Measurements from ENCODE around the gene ERICH6.

Gene ERICH6

DNA sequence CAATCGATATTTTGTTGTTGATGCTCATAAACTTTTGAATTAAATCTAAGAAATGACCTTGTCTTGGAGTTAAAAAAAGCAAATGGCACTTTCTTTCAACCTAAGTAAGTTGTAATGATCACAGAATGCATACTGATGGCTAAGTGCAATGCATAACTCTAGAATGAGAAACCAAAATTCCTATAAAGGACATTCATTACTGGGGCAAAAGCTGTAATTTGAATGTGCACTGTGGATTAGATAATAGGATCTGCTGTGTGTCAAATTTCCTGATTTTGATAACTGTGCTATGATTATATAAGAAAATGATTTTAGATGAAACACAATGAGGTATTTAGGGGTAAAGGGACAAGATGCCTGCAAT, 44.9 kb upstream of the ERICH6 start:
- H3K27me3 ChIP-seq (ENCODE audit: control insufficient read depth, low read length): peaks cover 7% of the 10 kb centered on the region
- H3K36me3 ChIP-seq (ENCODE audit: control insufficient read depth, low read length): no peaks in the 10 kb centered on the region
- no peak overlapping the region for H3K4me3 ChIP-seq (ENCODE audit: low read length)
- H3K4me2 ChIP-seq (ENCODE audit: low read length): no peak overlapping the region
- H3K79me2 ChIP-seq (ENCODE audit: control insufficient read depth, low read length): no peaks in the 10 kb centered on the region; the same call in none of the 2 replicates
- H3K9me3 ChIP-seq (ENCODE audit: control insufficient read depth, insufficient read depth, low read length): no peaks in the 10 kb centered on the region
- H4K20me1 ChIP-seq (ENCODE audit: control insufficient read depth, insufficient read depth, low read depth, low read length): no peaks in the 10 kb centered on the region
- no peak overlapping the region for H3K27ac ChIP-seq (ENCODE audit: low read depth, low read length)
- H3K4me1 ChIP-seq (ENCODE audit: control insufficient read depth, low read length): peaks cover 13% of the 10 kb centered on the region
- no peaks in the 10 kb centered on the region for H3K9me2 ChIP-seq (replicated peaks; ENCODE audit: control insufficient read depth, low read length)
- H3F3A ChIP-seq (ENCODE audit: control insufficient read depth, insufficient read depth): no peaks in the 10 kb centered on the region; the same call in 1 of the 2 replicates
- TF ChIP-seq, protein P1, sequence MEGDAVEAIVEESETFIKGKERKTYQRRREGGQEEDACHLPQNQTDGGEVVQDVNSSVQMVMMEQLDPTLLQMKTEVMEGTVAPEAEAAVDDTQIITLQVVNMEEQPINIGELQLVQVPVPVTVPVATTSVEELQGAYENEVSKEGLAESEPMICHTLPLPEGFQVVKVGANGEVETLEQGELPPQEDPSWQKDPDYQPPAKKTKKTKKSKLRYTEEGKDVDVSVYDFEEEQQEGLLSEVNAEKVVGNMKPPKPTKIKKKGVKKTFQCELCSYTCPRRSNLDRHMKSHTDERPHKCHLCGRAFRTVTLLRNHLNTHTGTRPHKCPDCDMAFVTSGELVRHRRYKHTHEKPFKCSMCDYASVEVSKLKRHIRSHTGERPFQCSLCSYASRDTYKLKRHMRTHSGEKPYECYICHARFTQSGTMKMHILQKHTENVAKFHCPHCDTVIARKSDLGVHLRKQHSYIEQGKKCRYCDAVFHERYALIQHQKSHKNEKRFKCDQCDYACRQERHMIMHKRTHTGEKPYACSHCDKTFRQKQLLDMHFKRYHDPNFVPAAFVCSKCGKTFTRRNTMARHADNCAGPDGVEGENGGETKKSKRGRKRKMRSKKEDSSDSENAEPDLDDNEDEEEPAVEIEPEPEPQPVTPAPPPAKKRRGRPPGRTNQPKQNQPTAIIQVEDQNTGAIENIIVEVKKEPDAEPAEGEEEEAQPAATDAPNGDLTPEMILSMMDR (IDR thresholded peaks at IDR 0.05; ENCODE audit: low read depth, low read length, poor library complexity, severe bottlenecking): no peak
- TF ChIP-seq EZH2phosphoT487 (IDR thresholded peaks at IDR 0.05; ENCODE audit: borderline replicate concordance, low read length): no peak

DNA sequence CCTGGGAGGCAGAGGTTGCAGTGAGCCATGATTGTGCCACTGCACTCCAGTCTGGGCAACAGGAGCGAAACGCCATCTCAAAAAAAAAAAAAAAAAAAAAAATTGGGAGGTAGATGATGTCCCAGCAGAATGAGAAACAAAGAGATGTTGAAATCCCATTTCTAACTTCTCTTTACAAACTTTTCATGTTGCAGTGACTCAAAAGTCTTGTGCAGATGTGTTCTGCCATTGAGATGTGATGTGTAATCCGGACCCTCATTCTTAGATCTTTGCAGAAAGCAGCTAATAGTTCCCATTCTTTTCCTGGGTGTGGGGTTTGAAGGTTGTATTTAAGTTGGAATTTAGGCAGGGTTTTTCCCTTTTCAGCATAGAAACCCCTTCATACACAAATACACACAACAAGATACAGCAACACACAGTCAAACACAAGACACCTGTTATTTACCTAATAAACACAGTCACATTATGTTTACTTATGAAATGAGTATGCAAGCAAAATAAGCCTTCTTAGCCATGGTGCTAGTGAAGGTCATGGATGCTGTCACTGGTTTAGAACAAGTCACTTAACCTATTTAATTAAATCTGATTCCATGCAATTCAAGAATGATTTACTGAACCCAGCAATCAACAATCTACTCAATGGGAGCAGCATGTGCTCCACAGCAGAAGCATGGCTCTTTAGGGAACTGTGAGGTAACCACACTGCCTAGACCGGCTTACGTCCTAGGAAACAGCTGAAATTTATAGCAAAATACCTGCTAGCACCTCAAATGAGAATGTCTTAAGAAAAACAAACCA, 44.4 kb upstream of the ERICH6 start:
- no peaks in the 10 kb centered on the region; the same call in none of the 2 replicates for H3K79me2 ChIP-seq (ENCODE audit: control insufficient read depth, low read length)
- peaks cover 7% of the 10 kb centered on the region for H3K27me3 ChIP-seq (ENCODE audit: control insufficient read depth, low read length)
- H3K4me1 ChIP-seq (ENCODE audit: control insufficient read depth, low read length): peaks cover 15% of the 10 kb centered on the region
- H3K9me2 ChIP-seq (replicated peaks; ENCODE audit: control insufficient read depth, low read length): no peaks in the 10 kb centered on the region
- peaks cover 6% of the 10 kb centered on the region; the same call in 1 of the 2 replicates for H4K20me1 ChIP-seq (ENCODE audit: control insufficient read depth, insufficient read depth, low read depth, low read length)
- H3K4me2 ChIP-seq (ENCODE audit: low read length): no peak overlapping the region
- TF ChIP-seq, protein P1 (IDR thresholded peaks at IDR 0.05; ENCODE audit: low read depth, low read length, poor library complexity, severe bottlenecking): no peak
- TF ChIP-seq EZH2phosphoT487 (IDR thresholded peaks at IDR 0.05; ENCODE audit: borderline replicate concordance, low read length): no peak
- H3K27ac ChIP-seq (ENCODE audit: low read depth, low read length): no peak overlapping the region
- no peaks in the 10 kb centered on the region; the same call in 1 of the 2 replicates for H3F3A ChIP-seq (ENCODE audit: control insufficient read depth, insufficient read depth)
- H3K9me3 ChIP-seq (ENCODE audit: control insufficient read depth, insufficient read depth, low read length): no peaks in the 10 kb centered on the region
- no peak overlapping the region for H3K4me3 ChIP-seq (ENCODE audit: low read length)
- H3K36me3 ChIP-seq (ENCODE audit: control insufficient read depth, low read length): no peaks in the 10 kb centered on the region

DNA sequence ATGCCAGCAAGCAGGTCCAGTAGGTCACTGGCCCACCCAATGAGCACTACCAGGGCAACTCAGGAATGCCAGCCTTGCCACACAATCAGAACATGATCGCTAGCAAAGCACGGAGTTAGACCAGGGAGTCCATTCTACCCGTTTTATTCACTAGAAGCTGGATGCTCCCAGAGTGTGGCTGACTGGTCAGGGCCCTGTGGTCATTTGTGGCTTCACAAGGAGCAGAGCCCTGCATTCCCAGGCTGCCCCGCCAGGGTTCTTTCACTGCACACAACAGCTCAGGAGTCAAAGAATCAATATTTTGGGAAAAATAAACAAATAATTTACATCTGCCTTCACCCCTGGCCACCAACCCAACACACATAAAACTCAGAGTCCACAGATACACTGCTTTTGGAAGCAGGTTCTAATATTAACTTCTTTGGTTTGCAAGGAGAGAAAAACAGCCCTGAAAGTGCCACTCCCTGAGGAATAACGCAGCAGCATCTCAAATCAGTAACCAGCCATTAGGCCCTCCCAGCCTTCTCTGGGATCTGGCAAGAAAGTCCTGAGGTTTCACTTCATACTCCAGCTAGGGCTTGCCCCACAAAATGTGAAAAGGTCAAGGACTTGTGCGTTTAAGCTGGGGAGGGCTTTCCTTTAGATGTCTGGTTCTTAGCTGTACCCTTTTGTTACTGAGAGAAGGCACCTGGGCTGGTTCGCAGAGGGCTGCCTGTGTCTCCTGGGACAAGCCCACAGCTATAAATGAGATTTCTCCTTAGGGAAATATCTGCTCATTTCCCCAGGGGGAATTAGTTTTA, 43.3 kb upstream of the ERICH6 start:
- Histone ChIP-seq H3K36me3 (ENCODE audit: control insufficient read depth, low read length) (no peaks in the 10 kb centered on the region), H3K27me3 (ENCODE audit: control insufficient read depth, low read length) (peaks cover 7% of the 10 kb centered on the region), H3K4me1 (ENCODE audit: control insufficient read depth, low read length) (peaks cover 15% of the 10 kb centered on the region), H3F3A (ENCODE audit: control insufficient read depth, insufficient read depth) (no peaks in the 10 kb centered on the region; the same call in 1 of the 2 replicates), H4K20me1 (ENCODE audit: control insufficient read depth, insufficient read depth, low read depth, low read length) (peaks cover 8% of the 10 kb centered on the region; the same call in 1 of the 2 replicates), H3K27ac (ENCODE audit: low read depth, low read length) (no peak overlapping the region), H3K79me2 (ENCODE audit: control insufficient read depth, low read length) (no peaks in the 10 kb centered on the region; the same call in 1 of the 2 replicates), H3K4me3 (ENCODE audit: low read length) (no peak overlapping the region), H3K9me3 (ENCODE audit: control insufficient read depth, insufficient read depth, low read length) (no peaks in the 10 kb centered on the region), H3K9me2 (replicated peaks; ENCODE audit: control insufficient read depth, low read length) (no peaks in the 10 kb centered on the region), H3K4me2 (ENCODE audit: low read length) (no peak overlapping the region)
- no peak for TF ChIP-seq EZH2phosphoT487 (IDR thresholded peaks at IDR 0.05; ENCODE audit: borderline replicate concordance, low read length)
- TF ChIP-seq, protein P1 (IDR thresholded peaks at IDR 0.05; ENCODE audit: low read depth, low read length, poor library complexity, severe bottlenecking): no peak
